ENCODE measurements around the gene ABI3BP. TPM values are rescaled to one million over a fixed set of nuclear protein-coding genes. Genes with fewer than 3 reads are reported as not detected.

ABI3BP gene
- total and polyA plus RNA-seq, 10 of the 15 experiments (the other 5 are each of a cell fraction or from before 2014, with no cell fraction given), result 0.03 to 0.42 (median 0.11) TPM; not detected in 4

- no peak for FAIRE-seq
- no peak overlapping the region for H3K4me3 ChIP-seq
- ChIA-PET POLR2A (no interaction called here), CTCF (no interaction called here), RAD21 (ENCODE audit: unreplicated experiment) (no interaction called here), SMC1A (ENCODE audit: uncharacterized antibody, unreplicated experiment) (no interaction called here)
- H3K9me3 ChIP-seq (replicated peaks; ENCODE audit: control insufficient read depth, insufficient read depth, low read length), result no peaks in the 10 kb centered on the region
- no peak overlapping the region for H2AFZ ChIP-seq (ENCODE audit: control insufficient read depth, low read depth, low read length)
- H3K4me2 ChIP-seq (ENCODE audit: control insufficient read depth, insufficient read depth), result no peak overlapping the region
- no peaks in the 10 kb centered on the region for H3K79me2 ChIP-seq (ENCODE audit: control insufficient read depth, insufficient read depth, low read length)
- no peak overlapping the region for H3K27ac ChIP-seq (ENCODE audit: control insufficient read depth, insufficient read depth)
- no peak for DNase-seq (ENCODE audit: low read depth, low spot score)
- no peaks in the 10 kb centered on the region for H4K20me1 ChIP-seq (ENCODE audit: control insufficient read depth, insufficient read depth)
- H3K9ac ChIP-seq (ENCODE audit: control insufficient read depth, insufficient read depth, low read length), result no peak overlapping the region
- intact Hi-C loops (cut with micrococcal nuclease; ENCODE audit: unreplicated experiment) (no loop called here), in situ Hi-C loops (cut with MboI) (no loop called here)
- no peaks in the 10 kb centered on the region for H3K27me3 ChIP-seq (replicated peaks in 1 of 2; ENCODE audit: control insufficient read depth in 2 of 2, insufficient read depth in 2 of 2, low read length in 1 of 2)
- H3K36me3 ChIP-seq (ENCODE audit: control insufficient read depth in 2 of 2, insufficient read depth in 2 of 2, low read length in 1 of 2), result no peaks in the 10 kb centered on the region
- ATAC-seq, result no peak
- no peaks in the 10 kb centered on the region for H3K4me1 ChIP-seq (ENCODE audit: control insufficient read depth, insufficient read depth, low read length)
- BruUV-seq (replicated peaks), result no TSS peak
- no peak for TF ChIP-seq CEBPB (IDR thresholded peaks at IDR 0.05; ENCODE audit: borderline replicate concordance in 1 of 2, low read depth in 2 of 2, low read length in 2 of 2)
- no peak for TF ChIP-seq RELB (IDR thresholded peaks at IDR 0.05; ENCODE audit: low read depth)
- no peak for TF ChIP-seq ETV6 (conservative IDR thresholded peaks at IDR 0.05 in 1 of 2, IDR thresholded peaks at IDR 0.05 in 1 of 2; ENCODE audit: borderline replicate concordance in 1 of 2, low read depth in 1 of 2)
- TF ChIP-seq ZNF217 (IDR thresholded peaks at IDR 0.05), result no peak
- TF ChIP-seq ATF3 (IDR thresholded peaks at IDR 0.05; ENCODE audit: borderline replicate concordance, extremely low read depth, low read depth, low read length), result no peak
- TF ChIP-seq USF1 (IDR thresholded peaks at IDR 0.05; ENCODE audit: borderline replicate concordance, extremely low read length, insufficient read depth, low read depth, low read length), result no peak
- no peak for TF ChIP-seq BRCA1 (IDR thresholded peaks at IDR 0.05; ENCODE audit: low read depth, low read length)
- no peak for TF ChIP-seq BCL3 (IDR thresholded peaks at IDR 0.05; ENCODE audit: borderline replicate concordance, insufficient read depth, low read depth, low read length, poor library complexity, severe bottlenecking)
- no peak for TF ChIP-seq SMC3 (IDR thresholded peaks at IDR 0.05; ENCODE audit: borderline replicate concordance, low read length)
- WGBS (ENCODE audit: insufficient coverage, insufficient replicate concordance, low lambda C conversion rate, missing lambda C conversion rate), result 5% methylated on average over 1 of the region's 1 CpG
These were observed 15.1 kb downstream of the ABI3BP start for GRCh38 chr3:100978011-100978659.
